Measurements from ENCODE around the gene EPM2AIP1. TPM values are rescaled to one million over a fixed set of nuclear protein-coding genes. Genes with fewer than 3 reads are reported as not detected.

The EPM2AIP1 gene
- total RNA-seq, 1 experiment from 2014 or later: 8.7 TPM

GRCh38 chr3:37024820-37025405 lies 32.0 kb upstream of the EPM2AIP1 start:
- no peak for DNase-seq (ENCODE audit: low read depth, low spot score)
- Histone ChIP-seq H3K9me2 (ENCODE audit: insufficient read depth) (no peaks in the 10 kb centered on the region), H3K4me1 (ENCODE audit: control insufficient read depth in 1 of 2, insufficient read depth in 2 of 2, low read length in 2 of 2) (no peaks in the 10 kb centered on the region), H3K36me3 (ENCODE audit: control insufficient read depth in 1 of 2, insufficient read depth in 2 of 2, low read length in 2 of 2) (peaks cover 25 to 52% of the 10 kb centered on the region in 2 experiments), H2AFZ (ENCODE audit: low read depth, low read length, poor library complexity, severe bottlenecking) (no peak overlapping the region), H3K9me3 (ENCODE audit: control insufficient read depth in 1 of 2, insufficient read depth in 1 of 2, low read depth in 1 of 2, low read length in 2 of 2) (no peaks in the 10 kb centered on the region), H3K9ac (ENCODE audit: low read length) (no peak overlapping the region), H3K4me3 (replicated peaks in 1 of 2; ENCODE audit: low read depth in 1 of 2, low read length in 2 of 2) (no peak overlapping the region), H3K4me2 (ENCODE audit: low read length) (no peak overlapping the region), H4K20me1 (ENCODE audit: insufficient read depth) (no peaks in the 10 kb centered on the region), H3K27ac (ENCODE audit: low read depth, low read length) (no peak overlapping the region), H3K79me2 (ENCODE audit: insufficient read depth, low read length) (0 out of 2 replicates have a peak, but pooled peaks cover 3% of the 10 kb centered on the region), H3K27me3 (ENCODE audit: insufficient read depth, low read length) (no peaks in the 10 kb centered on the region)
- intact Hi-C loops (cut with micrococcal nuclease): loop anchor here (1.0 kb wide), 1 partner anchor 188 kb away; no protein-coding TSS in a partner anchor
- no peak for ATAC-seq
- no TSS peak for BruUV-seq (replicated peaks)
- TF ChIP-seq SP1 (IDR thresholded peaks at IDR 0.05; ENCODE audit: low read depth) (no peak), POLR2A (IDR thresholded peaks at IDR 0.05; ENCODE audit: borderline replicate concordance, extremely low read depth, insufficient read depth, insufficient read length) (no peak), SIN3A (IDR thresholded peaks at IDR 0.05; ENCODE audit: low read depth) (no peak), EZH2phosphoT487 (IDR thresholded peaks at IDR 0.05; ENCODE audit: borderline replicate concordance) (no peak), REST (IDR thresholded peaks at IDR 0.05; ENCODE audit: low read depth) (no peak), ATF3 (IDR thresholded peaks at IDR 0.05) (no peak), POLR2AphosphoS5 (IDR thresholded peaks at IDR 0.05; ENCODE audit: low read depth, low read length) (no peak), CEBPB (IDR thresholded peaks at IDR 0.05; ENCODE audit: low read depth) (no peak), MAX (IDR thresholded peaks at IDR 0.05) (no peak)
- ChIA-PET POLR2A (no interaction called here), CTCF (interaction anchor here (1.0 to 1.5 kb wide), 3 partner anchors 32 to 233 kb away, joined by 3 to 5 read pairs (median 4); partner anchors contain the start of genes EPM2AIP1 and MLH1), RAD21 (ENCODE audit: low non-redundant PET in 1 of 2, low total read pairs in 2 of 2, uncharacterized antibody in 2 of 2, unreplicated experiment in 2 of 2) (no interaction called here)
